ENCODE data around the gene FGF14. TPM values are rescaled to one million over a fixed set of nuclear protein-coding genes. Genes with fewer than 3 reads are reported as not detected.

FGF14 gene
- total RNA-seq, 2 experiments from 2014 or later: not detected

- no peaks in the 10 kb centered on the region for H3K36me3 Mint-ChIP-seq (ENCODE audit: low read depth)
- H3K27me3 Mint-ChIP-seq: no peaks in the 10 kb centered on the region
- intact Hi-C loops (cut with DNase I, micrococcal nuclease): no loop called here
- ATAC-seq (no peak), DNase-seq (no peak)
- peaks cover 20% of the 10 kb centered on the region for H3K9me3 Mint-ChIP-seq (ENCODE audit: low read depth)
- no peaks in the 10 kb centered on the region for H3K4me1 Mint-ChIP-seq
- ChIA-PET POLR2A (interaction anchor here (0.5 kb wide), 1 partner anchor 239 kb away, joined by 5 read pairs; no protein-coding TSS in a partner anchor), CTCF (interaction anchor here (0.6 kb wide), 1 partner anchor 542 kb away, joined by 3 read pairs; no protein-coding TSS in a partner anchor)
- no peak overlapping the region for H3K27ac Mint-ChIP-seq
- no peak overlapping the region for H3K4me3 Mint-ChIP-seq
These were observed 352.0 kb downstream of the FGF14 start for GRCh38 chr13:102049853-102050252.

GRCh38 chr13:102045731-102046130, 356.1 kb downstream of the FGF14 start:
- ATAC-seq (no peak), DNase-seq (no peak)
- ChIA-PET POLR2A (no interaction called here), CTCF (no interaction called here)
- no peak overlapping the region for H3K27ac Mint-ChIP-seq
- no peaks in the 10 kb centered on the region for H3K36me3 Mint-ChIP-seq (ENCODE audit: low read depth)
- peaks cover 7% of the 10 kb centered on the region for H3K9me3 Mint-ChIP-seq (ENCODE audit: low read depth)
- H3K27me3 Mint-ChIP-seq: no peaks in the 10 kb centered on the region
- H3K4me1 Mint-ChIP-seq: no peaks in the 10 kb centered on the region
- intact Hi-C loops (cut with DNase I, micrococcal nuclease): no loop called here
- H3K4me3 Mint-ChIP-seq: no peak overlapping the region

DNA sequence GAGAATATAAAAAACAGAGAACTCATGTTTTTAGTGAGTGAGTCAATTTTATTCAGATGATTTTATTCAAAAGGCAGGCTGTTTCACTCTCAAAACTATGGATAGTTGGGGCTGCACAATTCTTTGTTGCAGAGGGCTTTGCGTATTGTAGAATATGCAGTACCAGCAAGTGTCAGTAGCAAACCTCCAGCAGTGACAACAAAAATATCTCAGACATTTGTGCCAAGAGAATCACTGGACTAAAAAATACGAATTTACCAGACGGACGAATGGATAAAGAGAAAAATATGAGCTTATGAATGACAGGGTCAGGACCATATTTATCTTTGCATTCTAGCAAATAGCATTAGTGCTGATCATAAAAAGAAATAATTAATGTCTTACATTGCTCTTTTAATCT, 359.1 kb downstream of the FGF14 start:
- POLR2A ChIA-PET: no interaction called here
- H3K4me3 Mint-ChIP-seq: no peak overlapping the region
- peaks cover 2% of the 10 kb centered on the region for H3K9me3 Mint-ChIP-seq (ENCODE audit: low read depth)
- CTCF ChIA-PET: no interaction called here
- DNase-seq (no peak), ATAC-seq (no peak)
- intact Hi-C loops (cut with DNase I, micrococcal nuclease): no loop called here
- no peaks in the 10 kb centered on the region for H3K27me3 Mint-ChIP-seq
- H3K36me3 Mint-ChIP-seq (ENCODE audit: low read depth): no peaks in the 10 kb centered on the region
- H3K4me1 Mint-ChIP-seq: no peaks in the 10 kb centered on the region
- H3K27ac Mint-ChIP-seq: no peak overlapping the region

DNA sequence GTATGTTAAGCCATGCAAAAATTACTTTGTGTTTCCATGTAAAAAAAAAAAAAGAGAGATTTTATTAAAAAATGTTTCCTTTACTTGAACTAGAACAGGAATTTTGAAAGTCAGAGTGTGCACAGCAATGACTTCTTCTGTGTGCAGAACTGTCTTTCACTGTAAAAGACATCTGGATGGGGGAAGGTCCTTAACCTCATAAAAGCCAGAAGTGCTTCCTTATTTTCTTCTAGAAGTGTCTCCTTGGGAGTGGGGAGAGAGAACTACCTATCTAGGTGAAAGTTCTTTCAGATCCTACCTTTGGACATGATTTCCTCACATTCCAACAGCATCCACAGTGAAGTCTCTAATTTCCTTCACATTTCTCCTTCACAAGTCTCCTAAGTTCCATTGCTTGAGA, 360.3 kb downstream of the FGF14 start:
- H3K4me1 Mint-ChIP-seq: no peaks in the 10 kb centered on the region
- POLR2A ChIA-PET: no interaction called here

GRCh38 chr13:102040812-102041211, 361.0 kb downstream of the FGF14 start:
- intact Hi-C loops (cut with DNase I, micrococcal nuclease): no loop called here
- Mint-ChIP-seq H3K27ac (no peak overlapping the region), H3K36me3 (ENCODE audit: low read depth) (no peaks in the 10 kb centered on the region), H3K4me1 (no peaks in the 10 kb centered on the region), H3K27me3 (no peaks in the 10 kb centered on the region), H3K4me3 (no peak overlapping the region), H3K9me3 (ENCODE audit: low read depth) (peaks cover 2% of the 10 kb centered on the region)
- ATAC-seq (no peak), DNase-seq (no peak)
- POLR2A ChIA-PET: no interaction called here
- CTCF ChIA-PET: no interaction called here

More for the DNA sequence above, 360.3 kb downstream of the FGF14 start:
- intact Hi-C loops (cut with DNase I, micrococcal nuclease): no loop called here
- Mint-ChIP-seq H3K4me3 (no peak overlapping the region), H3K9me3 (ENCODE audit: low read depth) (peaks cover 2% of the 10 kb centered on the region), H3K27me3 (no peaks in the 10 kb centered on the region), H3K27ac (no peak overlapping the region), H3K36me3 (ENCODE audit: low read depth) (no peaks in the 10 kb centered on the region)
- DNase-seq: no peak
- no peak for ATAC-seq
- CTCF ChIA-PET: no interaction called here

- Mint-ChIP-seq H3K27ac (no peak overlapping the region), H3K9me3 (ENCODE audit: low read depth) (no peaks in the 10 kb centered on the region), H3K27me3 (no peaks in the 10 kb centered on the region), H3K4me1 (no peaks in the 10 kb centered on the region), H3K36me3 (ENCODE audit: low read depth) (no peaks in the 10 kb centered on the region), H3K4me3 (no peak overlapping the region)
- CTCF ChIA-PET: no interaction called here
- POLR2A ChIA-PET: no interaction called here
- DNase-seq (no peak), ATAC-seq (no peak)
- intact Hi-C loops (cut with DNase I, micrococcal nuclease): no loop called here
These were observed 362.6 kb downstream of the FGF14 start for GRCh38 chr13:102039264-102039663.

DNA sequence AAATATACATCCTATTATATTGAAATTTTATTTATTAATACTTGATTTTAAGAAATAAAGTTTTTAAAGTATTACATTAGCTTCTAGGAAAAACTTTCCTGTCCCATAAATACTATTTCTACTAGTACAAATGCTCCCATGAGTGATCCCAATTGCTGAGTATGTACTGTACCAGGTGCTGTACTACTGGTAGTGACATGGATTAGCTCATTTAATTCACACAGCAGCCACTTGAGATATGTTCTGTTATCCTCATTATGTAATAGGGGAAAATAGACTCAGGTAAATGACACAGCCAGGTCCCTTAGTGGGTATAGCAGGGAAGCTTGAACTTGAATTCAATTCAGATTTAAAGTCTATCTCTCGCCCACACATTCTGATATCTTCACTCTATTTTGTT, 363.1 kb downstream of the FGF14 start:
- ChIA-PET CTCF (no interaction called here), POLR2A (no interaction called here)
- Mint-ChIP-seq H3K27me3 (no peaks in the 10 kb centered on the region), H3K27ac (no peak overlapping the region), H3K36me3 (ENCODE audit: low read depth) (no peaks in the 10 kb centered on the region), H3K9me3 (ENCODE audit: low read depth) (no peaks in the 10 kb centered on the region), H3K4me1 (no peaks in the 10 kb centered on the region), H3K4me3 (no peak overlapping the region)
- DNase-seq (no peak), ATAC-seq (no peak)
- intact Hi-C loops (cut with DNase I, micrococcal nuclease): no loop called here

- Mint-ChIP-seq H3K9me3 (ENCODE audit: low read depth) (no peaks in the 10 kb centered on the region), H3K4me1 (no peaks in the 10 kb centered on the region), H3K27me3 (no peaks in the 10 kb centered on the region), H3K36me3 (ENCODE audit: low read depth) (no peaks in the 10 kb centered on the region), H3K27ac (no peak overlapping the region), H3K4me3 (no peak overlapping the region)
- intact Hi-C loops (cut with DNase I, micrococcal nuclease): no loop called here
- ChIA-PET CTCF (no interaction called here), POLR2A (no interaction called here)
- ATAC-seq (no peak), DNase-seq (no peak)
These were observed 365.9 kb downstream of the FGF14 start for GRCh38 chr13:102035969-102036368.

DNA sequence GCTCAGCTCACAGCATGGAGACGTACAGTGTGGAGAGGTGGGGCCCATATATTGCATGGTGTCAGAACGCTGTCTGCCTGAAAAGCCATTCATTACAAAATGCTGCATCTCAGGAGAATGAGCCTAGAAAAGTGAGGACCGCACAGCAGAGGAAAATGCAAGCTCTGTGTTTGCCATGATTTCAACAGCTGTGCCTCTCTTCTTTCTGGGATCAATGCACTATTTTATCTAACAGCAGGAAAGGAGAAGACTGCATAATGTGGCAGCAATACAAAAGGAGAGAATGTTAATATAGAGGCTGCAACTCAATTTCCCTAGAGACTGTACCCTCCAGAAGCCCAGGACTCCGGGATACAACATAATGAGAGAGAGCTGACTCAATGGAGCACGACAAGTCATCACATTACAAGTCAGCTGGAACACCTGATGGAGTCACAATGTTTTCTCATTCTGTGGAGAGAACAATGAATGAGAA, 368.0 kb downstream of the FGF14 start:
- ATAC-seq (no peak), DNase-seq (no peak)
- H3K9me3 Mint-ChIP-seq (ENCODE audit: low read depth): no peaks in the 10 kb centered on the region
- no peaks in the 10 kb centered on the region for H3K4me1 Mint-ChIP-seq
- H3K36me3 Mint-ChIP-seq (ENCODE audit: low read depth): no peaks in the 10 kb centered on the region
- POLR2A ChIA-PET: no interaction called here
- H3K27me3 Mint-ChIP-seq: no peaks in the 10 kb centered on the region
- CTCF ChIA-PET: interaction anchor here (0.6 kb wide), 2 partner anchors 522 to 723 kb away, joined by 3 to 4 read pairs; no protein-coding TSS in a partner anchor
- no peak overlapping the region for H3K4me3 Mint-ChIP-seq
- intact Hi-C loops (cut with DNase I, micrococcal nuclease): no loop called here
- no peak overlapping the region for H3K27ac Mint-ChIP-seq

GRCh38 chr13:102033386-102033785, 368.5 kb downstream of the FGF14 start:
- H3K4me1 Mint-ChIP-seq: no peaks in the 10 kb centered on the region
- no peak overlapping the region for H3K4me3 Mint-ChIP-seq
- no peaks in the 10 kb centered on the region for H3K27me3 Mint-ChIP-seq
- ATAC-seq (no peak), DNase-seq (no peak)
- ChIA-PET CTCF (interaction anchor here (0.6 kb wide), 3 partner anchors 172 to 724 kb away, joined by 3 to 4 read pairs (median 4); no protein-coding TSS in a partner anchor), POLR2A (no interaction called here)
- intact Hi-C loops (cut with DNase I, micrococcal nuclease): no loop called here
- no peaks in the 10 kb centered on the region for H3K9me3 Mint-ChIP-seq (ENCODE audit: low read depth)
- no peaks in the 10 kb centered on the region for H3K36me3 Mint-ChIP-seq (ENCODE audit: low read depth)
- no peak overlapping the region for H3K27ac Mint-ChIP-seq

GRCh38 chr13:102028868-102029267, 373.0 kb downstream of the FGF14 start:
- no peak for ATAC-seq
- no peak for DNase-seq
- no peaks in the 10 kb centered on the region for H3K4me1 Mint-ChIP-seq
- no peaks in the 10 kb centered on the region for H3K36me3 Mint-ChIP-seq (ENCODE audit: low read depth)
- H3K9me3 Mint-ChIP-seq (ENCODE audit: low read depth): no peaks in the 10 kb centered on the region
- CTCF ChIA-PET: no interaction called here
- POLR2A ChIA-PET: no interaction called here
- H3K27ac Mint-ChIP-seq: no peak overlapping the region
- H3K27me3 Mint-ChIP-seq: no peaks in the 10 kb centered on the region
- intact Hi-C loops (cut with DNase I, micrococcal nuclease): no loop called here
- no peak overlapping the region for H3K4me3 Mint-ChIP-seq

DNA sequence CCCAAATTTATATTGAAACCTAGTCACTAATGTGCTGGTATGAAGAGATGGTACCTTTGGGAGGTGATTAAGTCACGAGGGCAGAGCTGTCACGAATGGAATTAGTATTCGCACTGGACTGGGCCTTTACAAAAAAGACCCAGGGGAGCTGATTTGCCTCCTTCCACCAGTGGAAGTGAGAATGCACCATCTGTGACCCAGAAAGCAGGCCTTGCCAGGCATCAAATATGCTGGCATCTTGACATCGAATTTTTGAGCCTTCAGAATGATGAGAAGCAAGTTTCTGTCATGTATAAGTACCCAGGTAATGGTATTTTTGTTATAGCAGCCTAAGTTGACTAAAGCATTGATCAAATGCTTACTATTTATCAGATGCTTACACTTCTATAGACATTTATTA, 373.6 kb downstream of the FGF14 start:
- Mint-ChIP-seq H3K4me1 (no peaks in the 10 kb centered on the region), H3K4me3 (no peak overlapping the region), H3K27me3 (no peaks in the 10 kb centered on the region), H3K27ac (no peak overlapping the region), H3K9me3 (ENCODE audit: low read depth) (peaks cover 3% of the 10 kb centered on the region), H3K36me3 (ENCODE audit: low read depth) (no peaks in the 10 kb centered on the region)
- ChIA-PET CTCF (no interaction called here), POLR2A (no interaction called here)
- DNase-seq (no peak), ATAC-seq (no peak)
- intact Hi-C loops (cut with DNase I, micrococcal nuclease): no loop called here

- Mint-ChIP-seq H3K4me1 (no peaks in the 10 kb centered on the region), H3K36me3 (ENCODE audit: low read depth) (no peaks in the 10 kb centered on the region), H3K27ac (no peak overlapping the region), H3K9me3 (ENCODE audit: low read depth) (peaks cover 20% of the 10 kb centered on the region), H3K4me3 (no peak overlapping the region), H3K27me3 (peaks cover 4% of the 10 kb centered on the region)
- ChIA-PET POLR2A (no interaction called here), CTCF (interaction anchor here (0.6 kb wide), 1 partner anchor 22 kb away, joined by 3 read pairs; no protein-coding TSS in a partner anchor)
- DNase-seq (no peak), ATAC-seq (no peak)
- intact Hi-C loops (cut with DNase I, micrococcal nuclease): no loop called here
These were observed 380.1 kb downstream of the FGF14 start for GRCh38 chr13:102021777-102022176.

All from activated CD4-positive, alpha-beta T cell treated with anti-CD3 and anti-CD28 coated beads for 36 hours (primary cell).